H1 (cell line): ENCODE data around the gene SEMA4C. TPM values are rescaled to one million over a fixed set of nuclear protein-coding genes. Genes with fewer than 3 reads are reported as not detected.

Experiments used
- CTCF ChIA-PET: fragments of 300-600 bp; sonication (Branson Sonifier 250); formaldehyde crosslinking; loops from one replicate; lab custom pipeline; 2021; ENCODE audit not compliant: partially characterized antibody; lab: Charles Lee
- POLR2A ChIA-PET: fragments of 300-600 bp; sonication (Branson Sonifier 250); formaldehyde crosslinking; loops from one replicate; lab custom pipeline; 2021; ENCODE audit warnings: inconsistent platforms; ENCODE audit not compliant: partially characterized antibody; lab: Charles Lee
- DNase-seq, 2 experiments: peaks; one replicate each; pipeline versions ENCODE4 v3.0.0 to v3.0.0-alpha.2; 2010 to 2022; ENCODE audit warnings: low spot score in 2 of 2, low read depth in 1 of 2, mixed read lengths in 1 of 2
- FAIRE-seq: peaks from 2 replicates; lab custom pipeline; 2011; peaks lifted over from hg19 to GRCh38; lab: Jason Lieb, UNC
- H2AFZ ChIP-seq: 2 replicates; pipeline ENCODE4 v1.8.1; 2012; ENCODE audit warnings: low read length, inconsistent platforms
- H2AK5ac ChIP-seq: 2 replicates; pipeline ENCODE4 v1.6.1; 2013; ENCODE audit warnings: low read depth, low read length
- H2BK120ac ChIP-seq: replicated peaks from 2 replicates; pipeline ENCODE3; 2013; ENCODE audit warnings: low read depth, low read length, inconsistent platforms
- H2BK12ac ChIP-seq: 2 replicates; pipeline ENCODE4 v1.6.1; 2013; ENCODE audit warnings: low read depth, low read length
- H2BK15ac ChIP-seq: 2 replicates; pipeline ENCODE4 v1.6.1; 2013; ENCODE audit warnings: low read length
- H2BK20ac ChIP-seq: 2 replicates; pipeline ENCODE4 v1.6.1; 2013; ENCODE audit warnings: low read length
- H2BK5ac ChIP-seq: 2 replicates; pipeline ENCODE4 v1.6.1; 2013; ENCODE audit warnings: low read depth, low read length
- H3K14ac ChIP-seq: 2 replicates; pipeline ENCODE4 v1.6.1; 2013; ENCODE audit warnings: inconsistent platforms; ENCODE audit not compliant: insufficient read length
- H3K18ac ChIP-seq: 2 replicates; pipeline ENCODE4 v1.6.1; 2013; ENCODE audit warnings: low read length; ENCODE audit errors: extremely low read depth
- H3K23ac ChIP-seq: 2 replicates; pipeline ENCODE4 v1.6.1; 2013; ENCODE audit warnings: inconsistent platforms; ENCODE audit not compliant: insufficient read length
- H3K23me2 ChIP-seq: 2 replicates; pipeline ENCODE4 v1.6.1; 2013; ENCODE audit warnings: low read depth, low read length
- H3K27ac ChIP-seq: 2 replicates; pipeline ENCODE4 v1.6.1; 2011; ENCODE audit warnings: low read depth, low read length, inconsistent platforms
- H3K27me3 ChIP-seq, 4 experiments: replicated peaks in 1 of 4; 1 replicate in 1 of 4; 2 replicates in 3 of 4; pipeline versions ENCODE4 v1.6.1 to v1.8.1; 2011 to 2013; ENCODE audit warnings: low read length in 3 of 4, mild to moderate bottlenecking in 3 of 4, inconsistent platforms in 2 of 4, mixed read lengths in 2 of 4, moderate library complexity in 1 of 4; ENCODE audit not compliant: control insufficient read depth in 3 of 4, insufficient read depth in 3 of 4; ENCODE audit errors: extremely low read depth in 1 of 4
- H3K36me3 ChIP-seq, 4 experiments: 2 replicates each; pipeline versions ENCODE4 v1.6.1 to v1.8.1; 2011 to 2013; ENCODE audit warnings: mild to moderate bottlenecking in 4 of 4, low read length in 3 of 4, moderate library complexity in 2 of 4, control low read depth in 1 of 4, inconsistent platforms in 1 of 4; ENCODE audit not compliant: insufficient read depth in 4 of 4, control insufficient read depth in 2 of 4
- H3K4ac ChIP-seq: replicated peaks from 2 replicates; pipeline ENCODE3; 2013; ENCODE audit warnings: low read length, low read depth, mixed read lengths, inconsistent platforms; ENCODE audit not compliant: insufficient read length
- H3K4me1 ChIP-seq, 4 experiments: replicated peaks in 1 of 4; 1 replicate in 1 of 4; 2 replicates in 3 of 4; pipeline versions ENCODE4 v1.6.1 to v1.8.1; 2011 to 2013; ENCODE audit warnings: low read length in 3 of 4, inconsistent platforms in 2 of 4, mixed read lengths in 1 of 4; ENCODE audit not compliant: insufficient read depth in 4 of 4, control insufficient read depth in 3 of 4
- H3K4me2 ChIP-seq, 2 experiments: 2 replicates each; pipeline versions ENCODE4 v1.6.1 to v1.8.1; 2011 to 2013; ENCODE audit warnings: low read depth in 2 of 2, low read length in 2 of 2, control low read depth in 1 of 2, inconsistent platforms in 1 of 2, mild to moderate bottlenecking in 1 of 2; ENCODE audit not compliant: insufficient read depth in 1 of 2
- H3K4me3 ChIP-seq, 4 experiments: fragments of 200-600, 300-600 bp in 1 of 4; sonication (generic), shearing (Covaris generic), sonication (Bioruptor Twin) in 1 of 4; 2 replicates each; pipeline versions ENCODE4 v1.5.1 to v1.8.1; 2011 to 2016; ENCODE audit warnings: low read length in 4 of 4, low read depth in 3 of 4, control low read depth in 2 of 4, inconsistent platforms in 2 of 4, mild to moderate bottlenecking in 2 of 4, mixed read lengths in 1 of 4, moderate library complexity in 1 of 4; ENCODE audit not compliant: insufficient read depth in 2 of 4; ENCODE audit errors: extremely low read depth in 1 of 4
- H3K56ac ChIP-seq: replicated peaks from 2 replicates; pipeline ENCODE3; 2013; ENCODE audit warnings: low read depth, mild to moderate bottlenecking, mixed read lengths, low read length, inconsistent platforms; ENCODE audit not compliant: insufficient read length
- H3K79me1 ChIP-seq: 2 replicates; pipeline ENCODE4 v1.6.1; 2013; ENCODE audit warnings: low read depth, low read length, control low read depth
- H3K79me2 ChIP-seq, 2 experiments: 2 replicates each; pipeline versions ENCODE4 v1.6.1 to v1.8.1; 2012 to 2013; ENCODE audit warnings: low read length in 2 of 2, mild to moderate bottlenecking in 2 of 2, inconsistent platforms in 1 of 2; ENCODE audit not compliant: insufficient read depth in 2 of 2, control insufficient read depth in 1 of 2
- H3K9ac ChIP-seq, 4 experiments: replicated peaks in 1 of 4; 1 replicate in 1 of 4; 2 replicates in 3 of 4; pipeline versions ENCODE4 v1.6.1 to v1.8.1; 2011 to 2013; ENCODE audit warnings: low read depth in 3 of 4, low read length in 3 of 4, control low read depth in 2 of 4, mild to moderate bottlenecking in 2 of 4, moderate library complexity in 2 of 4, inconsistent platforms in 1 of 4; ENCODE audit errors: extremely low read depth in 1 of 4
- H3K9me3 ChIP-seq, 2 experiments: 2 replicates each; pipeline versions ENCODE4 v1.6.1 to v1.8.1; 2012 to 2013; ENCODE audit warnings: mild to moderate bottlenecking in 2 of 2, moderate library complexity in 2 of 2, control low read depth in 1 of 2, inconsistent platforms in 1 of 2, low read depth in 1 of 2, low read length in 1 of 2, mixed read lengths in 1 of 2; ENCODE audit not compliant: insufficient read depth in 2 of 2
- H4K20me1 ChIP-seq, 2 experiments: replicated peaks in 1 of 2; 2 replicates each; pipeline versions ENCODE3 to v1.8.1; 2011 to 2013; ENCODE audit warnings: inconsistent platforms in 2 of 2, low read length in 2 of 2, mild to moderate bottlenecking in 1 of 2; ENCODE audit not compliant: insufficient read depth in 2 of 2, control insufficient read depth in 1 of 2
- H4K5ac ChIP-seq: 2 replicates; pipeline ENCODE4 v1.6.1; 2013; ENCODE audit warnings: low read length, low read depth, mixed read lengths, inconsistent platforms; ENCODE audit not compliant: insufficient read length
- H4K8ac ChIP-seq: 2 replicates; pipeline ENCODE4 v1.8.0; 2013; ENCODE audit warnings: mild to moderate bottlenecking, moderate library complexity, low read length, inconsistent platforms; ENCODE audit not compliant: insufficient read depth; ENCODE audit errors: extremely low read depth
- H4K91ac ChIP-seq: replicated peaks from 2 replicates; pipeline ENCODE3; 2013; ENCODE audit warnings: low read length, mixed read lengths, inconsistent platforms; ENCODE audit not compliant: insufficient read length
- CBX5 ChIP-seq: fragments of 300-800, 300-1000 bp; sonication (generic); IDR thresholded peaks from 2 replicates; pipeline ENCODE4 v1.7.1; 2016; ENCODE audit warnings: antibody characterized with exemption, low read length, low read depth
- EZH2 ChIP-seq: fragments of 200-600 bp; sonication (generic); IDR thresholded peaks from 2 replicates; pipeline ENCODE4 v1.7.1; 2012; ENCODE audit warnings: low read depth, mild to moderate bottlenecking, moderate library complexity, low read length, inconsistent platforms; ENCODE audit not compliant: severe bottlenecking
- GABPA ChIP-seq: IDR thresholded peaks from 2 replicates; pipeline ENCODE4 v1.6.1; 2011; ENCODE audit warnings: mild to moderate bottlenecking, low read length, moderate library complexity, borderline replicate concordance; ENCODE audit not compliant: insufficient read depth
- HDAC6 ChIP-seq: IDR thresholded peaks from one replicate; pipeline ENCODE4 v1.7.1; 2012; ENCODE audit warnings: low read depth, mild to moderate bottlenecking, inconsistent platforms, low read length, moderate library complexity
- PHF8 ChIP-seq: fragments of 200-600 bp; sonication (generic); conservative IDR thresholded peaks from 2 replicates; pipeline ENCODE4 v1.7.1; 2012; ENCODE audit warnings: low read depth, mild to moderate bottlenecking, inconsistent platforms, low read length, moderate library complexity
- RNF2 ChIP-seq: fragments of 200-900, 300-1000 bp; sonication (generic); IDR thresholded peaks from 2 replicates; pipeline ENCODE4 v1.7.1; 2016; ENCODE audit warnings: borderline replicate concordance, low read depth, mild to moderate bottlenecking, antibody characterized with exemption, low read length; ENCODE audit not compliant: poor library complexity, severe bottlenecking; ENCODE audit errors: missing control alignments
- SAP30 ChIP-seq: fragments of 300-600 bp; sonication (generic); IDR thresholded peaks from 2 replicates; pipeline ENCODE4 v1.7.1; 2012; ENCODE audit warnings: low read length, moderate library complexity, mild to moderate bottlenecking, inconsistent platforms; ENCODE audit not compliant: insufficient read depth, insufficient replicate concordance
- TCF12 ChIP-seq: IDR thresholded peaks from 2 replicates; pipeline ENCODE4 v1.6.1; 2011; ENCODE audit warnings: low read depth, mild to moderate bottlenecking, low read length
- YY1 ChIP-seq: IDR thresholded peaks from 2 replicates; pipeline ENCODE4 v1.6.1; 2011; ENCODE audit warnings: low read depth, mild to moderate bottlenecking, low read length
- WGBS, 2 experiments: shearing (Covaris generic) in 1 of 2; methylation state at CpG; one replicate each; pipeline versions ENCODE4 v1.1.6 to v1.1.7; 2013 to 2015; ENCODE audit warnings: low lambda C conversion rate in 2 of 2, mixed read lengths in 2 of 2, inconsistent platforms in 1 of 2, low coverage in 1 of 2, missing lambda C conversion rate in 1 of 2; ENCODE audit not compliant: insufficient replicate concordance in 2 of 2, insufficient coverage in 1 of 2, insufficient read length in 1 of 2; ENCODE audit errors: extremely low coverage in 1 of 2, missing lambda C conversion rate in 1 of 2; 5-methylcytosine and 5-hydroxymethylcytosine counted together
- polyA plus RNA-seq, 7 experiments: library from polyadenylated mRNA; depleted of rRNA in 3 of 7; stranded (reverse) in 5 of 7; unstranded in 2 of 7; fragments of >200 nt in 5 of 7; fragments of 200-250 nt in 2 of 7; gene quantifications; 1 replicate in 5 of 7; 2 replicates in 1 of 7; 4 replicates in 1 of 7; pipeline versions ENCODE4 v1.2.1 to v1.2.3, GENCODE V29; 2011 to 2013; ENCODE audit warnings: missing spikeins in 2 of 7, mixed read lengths in 2 of 7
- total RNA-seq: library from RNA; stranded (reverse); fragmentation: NEBNext Ultra II Directional; extraction: Animal tissue kit (Norgen Biotek cat#: 25700); gene quantifications from 2 replicates; pipeline ENCODE4 v1.2.1, GENCODE V29; 2021
- TF ChIP-seq, protein P1 (sequence below): IDR thresholded peaks from 2 replicates; pipeline ENCODE4 v1.6.1; 2012; ENCODE audit warnings: inconsistent platforms
- TF ChIP-seq, protein P2 (sequence below): IDR thresholded peaks from 2 replicates; pipeline ENCODE4 v1.6.1; 2011; ENCODE audit warnings: low read depth, mild to moderate bottlenecking, low read length; ENCODE audit not compliant: insufficient read depth

SEMA4C gene
- total and polyA plus RNA-seq, 2 of the 8 experiments (the other 6 are each of a cell fraction or from before 2014, with no cell fraction given): 47.5 to 67.3 TPM

DNA sequence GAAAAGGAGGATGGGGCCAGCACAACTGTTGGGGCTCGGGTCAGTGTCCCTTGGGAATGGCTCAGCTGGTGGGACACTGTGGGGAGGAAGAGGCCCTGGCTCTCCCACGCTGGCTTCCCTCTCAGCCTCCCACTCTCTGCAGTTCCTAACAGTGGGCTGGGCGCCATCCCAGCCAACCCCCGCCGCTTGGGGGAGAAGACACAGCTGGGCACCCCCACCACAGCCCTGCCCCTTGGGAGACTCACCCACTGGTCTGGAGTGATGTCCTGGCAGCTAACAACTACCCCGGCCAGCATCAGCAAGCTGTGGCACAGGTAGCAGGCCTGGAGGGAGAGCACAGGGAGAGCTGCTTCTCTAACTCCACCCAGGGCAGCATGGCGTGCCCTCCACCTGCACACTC lies 8.3 kb upstream of the SEMA4C start:
- DNase-seq: no peak
- POLR2A ChIA-PET: interaction anchor here (1.0 to 2.8 kb wide), 5 partner anchors 10 to 73 kb away, joined by 3 to 9 read pairs (median 3); no protein-coding TSS in a partner anchor
- Histone ChIP-seq H4K20me1 (no peaks in the 10 kb centered on the region), H2BK120ac (no peak overlapping the region), H4K8ac (peak overlapping the region; percentile 64; the same call in 1 of the 2 replicates), H2BK5ac (peak overlapping the region; percentile 9; the same call in 1 of the 2 replicates), H3K23me2 (peaks cover 2% of the 10 kb centered on the region; the same call in 1 of the 2 replicates), H2BK15ac (peak overlapping the region; percentile 97), H4K5ac (no peak overlapping the region), H3K23ac (no peak overlapping the region), H2AFZ (no peak overlapping the region), H3K9me3 (no peaks in the 10 kb centered on the region), H2BK12ac (peak overlapping the region; percentile 90; the same call in 1 of the 2 replicates), H3K18ac (peak overlapping the region; percentile 36; the same call in 1 of the 2 replicates), H3K4me2 (no peak overlapping the region), H4K91ac (peak overlapping the region; percentile 1), H3K27ac (no peak overlapping the region), H2BK20ac (peak overlapping the region; percentile 93; the same call in 1 of the 2 replicates), H3K9ac (no peak overlapping the region), H3K79me2 (no peaks in the 10 kb centered on the region), H3K4ac (peak overlapping the region; percentile 49), H2AK5ac (peak overlapping the region; percentile 16; the same call in 1 of the 2 replicates), H3K4me1 (peaks cover 8 to 45% (median 35%) of the 10 kb centered on the region in 4 experiments), H3K27me3 (peaks cover 0 to 2% (median 0%) of the 10 kb centered on the region in 4 experiments; a peak in 1 of 7 replicates), H3K4me3 (no peak overlapping the region), H3K36me3 (no peaks in the 10 kb centered on the region), H3K14ac (no peak overlapping the region), H3K56ac (no peak overlapping the region), H3K79me1 (no peaks in the 10 kb centered on the region)
- CTCF ChIA-PET: interaction anchor here (0.5 to 8.1 kb wide), 9 partner anchors 10 to 83 kb away, joined by 3 to 48 read pairs (median 4); partner anchors contain the start of gene ANKRD39
- no peak for FAIRE-seq
- WGBS, 2 experiments: 93% methylated on average over 6 of the region's 7 CpGs; no CpG with 5 or more reads in 1 of the 2 experiments
- TF ChIP-seq PHF8 (no peak), YY1 (no peak), TCF12 (no peak), CBX5 (no peak), HDAC6 (no peak), GABPA (no peak), SAP30 (no peak), RNF2 (no peak), EZH2 (no peak)
- TF ChIP-seq, protein P1, sequence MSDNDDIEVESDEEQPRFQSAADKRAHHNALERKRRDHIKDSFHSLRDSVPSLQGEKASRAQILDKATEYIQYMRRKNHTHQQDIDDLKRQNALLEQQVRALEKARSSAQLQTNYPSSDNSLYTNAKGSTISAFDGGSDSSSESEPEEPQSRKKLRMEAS: no peak
- TF ChIP-seq, protein P2, sequence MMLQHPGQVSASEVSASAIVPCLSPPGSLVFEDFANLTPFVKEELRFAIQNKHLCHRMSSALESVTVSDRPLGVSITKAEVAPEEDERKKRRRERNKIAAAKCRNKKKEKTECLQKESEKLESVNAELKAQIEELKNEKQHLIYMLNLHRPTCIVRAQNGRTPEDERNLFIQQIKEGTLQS: no peak
